ENCODE measurements around the gene DHRS1.
"Not testable (repeated sequence)": the region's sequence is repeated elsewhere in the genome, so short reads cannot be mapped to it uniquely, and the experiment has no call there.

Gene DHRS1

DNA sequence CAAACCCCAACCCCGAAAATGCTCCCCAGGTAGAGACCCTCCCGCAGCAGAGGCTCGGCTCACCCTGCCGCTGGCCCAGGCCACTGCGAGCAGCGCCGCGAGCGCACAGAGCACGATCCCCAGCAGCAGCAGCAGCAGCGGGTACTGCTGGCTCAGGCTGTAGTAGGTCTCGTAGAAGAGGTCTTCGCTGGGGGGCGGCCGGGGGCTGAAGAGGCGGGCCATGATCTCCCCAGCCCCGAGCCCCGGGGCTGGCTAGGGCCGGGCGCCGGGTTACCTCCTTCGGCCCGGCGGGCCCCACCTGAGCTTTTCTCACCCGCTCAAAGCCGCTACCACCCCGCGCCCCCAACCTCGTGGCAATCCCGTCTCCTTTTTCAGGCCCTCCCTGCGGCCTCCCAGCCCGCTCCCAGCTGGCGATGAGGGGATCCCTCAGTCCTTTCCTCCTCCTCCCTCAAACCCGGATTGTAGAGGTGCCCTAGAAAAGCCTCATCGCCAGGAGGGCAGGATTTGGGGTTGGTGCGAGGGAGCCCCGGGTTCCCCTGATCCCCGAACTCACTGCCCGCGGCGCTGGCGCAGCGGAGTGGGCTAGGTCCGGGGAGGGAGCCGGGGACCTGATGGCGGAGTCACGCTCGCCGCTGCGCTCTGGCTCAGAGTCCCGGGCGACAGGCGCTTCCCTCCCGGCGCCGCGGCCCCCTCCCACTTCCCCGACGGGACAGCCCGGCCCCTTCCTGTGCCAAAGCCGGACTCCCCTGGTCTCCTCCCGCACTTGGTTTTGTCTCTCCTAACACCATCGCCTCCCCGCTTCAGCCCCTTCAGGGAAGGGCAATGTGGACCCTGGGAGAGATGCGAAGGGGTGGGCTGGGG, 35.1 kb upstream of the DHRS1 start, which contains the start of gene ADCY4:
Gene ADCY4 (minus strand): TSS at position 641 of the 861 bp plus-strand sequence. CDS start 419 bp downstream, at position 222.
- Mint-ChIP-seq H3K9me3 (no peaks in the 10 kb centered on the region), H3K4me3 (peak within 1 kb of the TSS; percentile 77 to 92), H3K27me3 (peaks cover 4 to 25% of the 10 kb centered on the region in 2 donors), H3K4me1 (ENCODE audit: low read depth in 2 of 2) (peaks cover 54 to 56% of the 10 kb centered on the region in 2 donors), H3K27ac (peak within 1 kb of the TSS in 1 of 2 donors; percentile 79), H3K36me3 (ENCODE audit: insufficient read depth) (peaks cover 37% of the 10 kb centered on the region)
- DNase-seq (peak in 2 of 3 experiments; percentile 20 to 31), ATAC-seq (replicated peaks) (no peak)

- peak overlapping the region; percentile 80 to 90 for H3K27ac Mint-ChIP-seq
- H3K4me3 Mint-ChIP-seq: peak overlapping the region; percentile 77 to 92
- peaks cover 33% of the 10 kb centered on the region for H3K36me3 Mint-ChIP-seq (ENCODE audit: insufficient read depth)
- ATAC-seq (replicated peaks) (peak; percentile 70), DNase-seq (peak; percentile 86 to 87 (median 86))
- H3K27me3 Mint-ChIP-seq: peaks cover 4 to 25% of the 10 kb centered on the region in 2 donors
- no peaks in the 10 kb centered on the region for H3K9me3 Mint-ChIP-seq
- H3K4me1 Mint-ChIP-seq (ENCODE audit: low read depth in 2 of 2): peaks cover 60 to 63% of the 10 kb centered on the region in 2 donors
Observed at GRCh38 chr14:24332268-24332993, 32.9 kb upstream of the DHRS1 start.

- ATAC-seq (replicated peaks): no peak
Observed at GRCh38 chr14:24331731-24332267, 32.2 kb upstream of the DHRS1 start.

GRCh38 chr14:24330973-24331674, 31.5 kb upstream of the DHRS1 start:
- Mint-ChIP-seq H3K9me3 (no peaks in the 10 kb centered on the region), H3K27ac (peak overlapping the region; percentile 90 to 93), H3K4me3 (peak overlapping the region in 1 of 2 donors; percentile 92), H3K4me1 (ENCODE audit: low read depth in 2 of 2) (peaks cover 64% of the 10 kb centered on the region in 2 donors), H3K36me3 (ENCODE audit: insufficient read depth) (peaks cover 28% of the 10 kb centered on the region), H3K27me3 (peaks cover 4 to 25% of the 10 kb centered on the region in 2 donors)
- ATAC-seq (replicated peaks): no peak
- no peak for DNase-seq

More at GRCh38 chr14:24331731-24332267, 32.2 kb upstream of the DHRS1 start:
- Mint-ChIP-seq H3K9me3 (no peaks in the 10 kb centered on the region), H3K36me3 (ENCODE audit: insufficient read depth) (peaks cover 28% of the 10 kb centered on the region), H3K27ac (peak overlapping the region; percentile 80 to 90), H3K4me1 (ENCODE audit: low read depth in 2 of 2) (peaks cover 64 to 68% of the 10 kb centered on the region in 2 donors), H3K27me3 (peaks cover 4 to 25% of the 10 kb centered on the region in 2 donors), H3K4me3 (peak overlapping the region; percentile 77 to 92)
- peak in 1 of 3 experiments; percentile 9 for DNase-seq

DNA sequence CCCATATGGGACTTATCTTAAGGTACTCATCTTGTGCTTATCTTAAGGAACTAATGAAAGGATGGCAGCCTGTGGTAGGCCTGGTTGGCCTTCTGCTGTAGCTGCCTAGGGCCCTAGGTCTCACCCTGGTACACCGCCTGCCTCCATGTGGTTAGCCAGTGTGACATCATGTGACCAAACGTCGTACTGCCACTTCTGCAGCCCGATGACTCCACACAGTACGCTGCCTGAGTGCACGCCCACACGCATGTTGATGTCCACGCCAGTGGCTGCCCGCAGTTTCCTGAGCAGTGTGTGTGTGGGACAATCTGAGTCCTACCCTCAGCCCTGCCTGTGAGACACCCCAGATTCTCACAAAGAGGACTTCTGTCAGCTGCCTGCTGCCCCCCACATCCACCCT, 30.2 kb upstream of the DHRS1 start:
- peaks cover 56 to 58% of the 10 kb centered on the region in 2 donors for H3K4me1 Mint-ChIP-seq (ENCODE audit: low read depth in 2 of 2)
- DNase-seq: peak; percentile 81 to 84 (median 83)
- peaks cover 4 to 15% of the 10 kb centered on the region in 2 donors for H3K27me3 Mint-ChIP-seq
- no peaks in the 10 kb centered on the region for H3K9me3 Mint-ChIP-seq
- H3K27ac Mint-ChIP-seq: peak overlapping the region; percentile 90 to 93
- ATAC-seq (replicated peaks): peak; percentile 80
- H3K36me3 Mint-ChIP-seq (ENCODE audit: insufficient read depth): peaks cover 27% of the 10 kb centered on the region
- H3K4me3 Mint-ChIP-seq: peak overlapping the region; percentile 59 to 66

DNA sequence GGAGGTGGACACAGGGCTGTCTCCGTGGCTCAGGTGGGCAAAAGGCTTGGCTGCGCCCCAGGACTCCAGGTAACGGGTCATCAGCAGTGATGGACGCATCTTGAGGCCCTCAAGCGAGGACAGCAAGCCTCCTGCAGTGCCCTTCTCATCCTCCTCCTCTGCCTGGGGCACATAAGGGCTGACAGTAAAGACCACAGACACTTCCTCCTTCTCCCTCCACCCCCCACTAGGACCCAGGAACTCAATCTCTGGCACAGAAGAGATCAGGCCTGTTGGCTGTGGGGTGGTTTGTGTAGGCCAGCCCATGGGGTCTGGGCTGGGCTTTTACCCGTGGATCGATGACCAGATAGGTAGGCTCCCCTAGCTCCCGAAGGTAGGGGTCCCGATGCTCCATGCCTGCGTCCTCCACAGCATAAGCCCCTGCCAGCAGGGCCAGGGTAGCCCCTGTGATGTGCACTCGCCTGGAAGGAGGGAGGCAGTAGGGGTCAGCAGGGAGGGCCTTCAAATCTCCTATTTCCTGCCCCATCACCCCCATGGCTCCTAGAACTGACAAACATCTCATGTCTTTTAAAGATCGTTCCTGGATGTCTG, 29.6 kb upstream of the DHRS1 start:
- Mint-ChIP-seq H3K4me1 (ENCODE audit: low read depth in 2 of 2) (peaks cover 56 to 57% of the 10 kb centered on the region in 2 donors), H3K27ac (peak overlapping the region; percentile 90 to 93)

GRCh38 chr14:24327914-24328313, 28.3 kb upstream of the DHRS1 start:
- not testable (repeated sequence) for DNase-seq; H3K9me3 Mint-ChIP-seq; ATAC-seq (replicated peaks); H3K27me3 Mint-ChIP-seq
- Mint-ChIP-seq H3K36me3 (ENCODE audit: insufficient read depth) (peaks cover 19% of the 10 kb centered on the region), H3K4me3 (peak overlapping the region; percentile 48 to 59), H3K27ac (peak overlapping the region; percentile 39 to 90), H3K4me1 (ENCODE audit: low read depth in 2 of 2) (peaks cover 51 to 58% of the 10 kb centered on the region in 2 donors)

More for the DNA sequence above, 29.6 kb upstream of the DHRS1 start:
- Mint-ChIP-seq H3K4me3 (peak overlapping the region; percentile 59 to 66), H3K9me3 (no peaks in the 10 kb centered on the region), H3K27me3 (peaks cover 4 to 9% of the 10 kb centered on the region in 2 donors), H3K36me3 (ENCODE audit: insufficient read depth) (peaks cover 24% of the 10 kb centered on the region)
- DNase-seq: no peak
- no peak for ATAC-seq (replicated peaks)

DNA sequence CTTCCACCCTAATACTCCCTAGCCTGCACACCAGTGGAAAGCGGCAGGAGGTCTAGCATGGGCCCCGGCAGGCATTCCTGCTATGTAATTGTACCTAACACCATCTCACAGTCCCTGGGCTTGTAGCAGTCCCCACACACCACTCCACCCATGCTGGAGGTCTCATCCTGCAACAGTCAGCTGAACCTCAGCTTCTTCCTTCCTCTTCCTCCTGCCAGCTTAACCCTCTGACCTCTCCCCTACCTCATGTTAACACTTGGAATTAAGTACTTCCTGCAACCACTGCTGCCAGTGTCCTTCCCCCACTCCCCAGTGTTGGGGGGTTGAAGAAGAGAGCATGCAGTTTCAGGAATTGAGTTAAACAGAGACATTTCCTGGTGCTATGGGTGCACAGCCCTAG, 27.7 kb upstream of the DHRS1 start:
- ATAC-seq (replicated peaks) (no peak), DNase-seq (no peak)
- Mint-ChIP-seq H3K4me3 (peak overlapping the region; percentile 48 to 59), H3K36me3 (ENCODE audit: insufficient read depth) (peaks cover 15% of the 10 kb centered on the region), H3K27ac (peak overlapping the region; percentile 39 to 90), H3K4me1 (ENCODE audit: low read depth in 2 of 2) (peaks cover 51 to 54% of the 10 kb centered on the region in 2 donors), H3K9me3 (no peaks in the 10 kb centered on the region), H3K27me3 (peaks cover 1 to 4% of the 10 kb centered on the region in 2 donors)

DNA sequence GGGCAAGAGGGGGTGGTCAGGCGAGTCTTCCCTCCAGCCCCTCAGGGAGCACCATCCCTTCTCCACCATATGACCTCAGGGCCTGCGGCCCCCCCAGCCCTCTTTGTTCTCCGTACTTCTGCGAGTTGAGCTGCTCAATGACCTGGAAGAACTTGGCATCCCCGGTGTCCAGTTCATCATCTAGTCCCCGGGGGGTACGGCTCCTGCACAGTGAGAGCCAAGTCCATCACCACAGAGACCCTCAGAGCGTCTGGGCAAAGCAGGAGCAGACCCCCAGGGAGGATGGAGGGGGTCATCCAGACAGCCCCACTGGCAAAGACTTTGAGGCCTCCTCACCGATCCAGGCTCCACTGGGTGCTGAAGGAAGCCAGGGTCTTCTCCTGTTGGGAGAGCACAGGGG, 26.4 kb upstream of the DHRS1 start:
- Mint-ChIP-seq H3K27ac (no peak overlapping the region), H3K27me3 (no peaks in the 10 kb centered on the region), H3K4me3 (no peak overlapping the region), H3K9me3 (no peaks in the 10 kb centered on the region), H3K36me3 (ENCODE audit: insufficient read depth) (peaks cover 9% of the 10 kb centered on the region), H3K4me1 (ENCODE audit: low read depth in 2 of 2) (peaks cover 41 to 42% of the 10 kb centered on the region in 2 donors)
- no peak for ATAC-seq (replicated peaks)
- no peak for DNase-seq

GRCh38 chr14:24325041-24325530, 25.5 kb upstream of the DHRS1 start:
- Mint-ChIP-seq H3K36me3 (ENCODE audit: insufficient read depth) (peaks cover 7% of the 10 kb centered on the region), H3K27ac (peak overlapping the region in 1 of 2 donors; percentile 83), H3K9me3 (no peaks in the 10 kb centered on the region), H3K27me3 (no peaks in the 10 kb centered on the region), H3K4me3 (no peak overlapping the region), H3K4me1 (ENCODE audit: low read depth in 2 of 2) (peaks cover 33% of the 10 kb centered on the region in 2 donors)
- no peak for ATAC-seq (replicated peaks)
- DNase-seq: no peak

DNA sequence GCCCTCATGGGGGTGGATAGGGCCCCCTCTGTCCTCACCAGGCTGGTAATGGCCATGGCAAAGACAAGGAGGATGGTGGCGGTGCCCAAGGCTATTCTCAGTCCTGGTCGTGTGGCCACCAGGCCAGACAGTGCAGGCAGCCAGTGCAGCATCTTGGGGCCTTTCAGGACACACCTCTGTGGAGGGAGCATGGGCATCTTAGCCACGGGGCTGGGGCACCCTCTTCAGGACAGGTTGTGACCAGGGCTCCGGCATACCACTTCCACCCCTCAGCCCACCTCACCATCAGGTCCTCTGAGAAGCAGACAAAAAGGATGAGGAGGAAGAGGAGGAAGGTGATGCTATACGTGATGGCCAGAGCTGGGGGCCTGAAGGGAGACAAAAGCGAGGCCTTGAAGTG, 24.4 kb upstream of the DHRS1 start:
- Mint-ChIP-seq H3K36me3 (ENCODE audit: insufficient read depth) (no peaks in the 10 kb centered on the region), H3K9me3 (no peaks in the 10 kb centered on the region), H3K4me1 (ENCODE audit: low read depth in 2 of 2) (peaks cover 22 to 26% of the 10 kb centered on the region in 2 donors), H3K4me3 (no peak overlapping the region), H3K27me3 (peaks cover 0 to 8% of the 10 kb centered on the region in 2 donors), H3K27ac (peak overlapping the region; percentile 46 to 65)
- ATAC-seq (replicated peaks) (no peak), DNase-seq (no peak)

GRCh38 chr14:24323341-24323740, 23.8 kb upstream of the DHRS1 start:
- DNase-seq (no peak), ATAC-seq (replicated peaks) (no peak)
- Mint-ChIP-seq H3K9me3 (no peaks in the 10 kb centered on the region), H3K4me1 (ENCODE audit: low read depth in 2 of 2) (peaks cover 16 to 19% of the 10 kb centered on the region in 2 donors), H3K27ac (peak overlapping the region in 1 of 2 donors; percentile 15), H3K4me3 (no peak overlapping the region), H3K36me3 (ENCODE audit: insufficient read depth) (no peaks in the 10 kb centered on the region), H3K27me3 (peaks cover 0 to 9% of the 10 kb centered on the region in 2 donors)
